LNCAP (cell line): ENCODE results near the gene CREB5.

Experiments used
- TF ChIP-seq, protein P1 (sequence below): fragments of 450-650 bp; IDR thresholded peaks from 2 replicates; pipeline ENCODE4 v1.5.1; 2017; ENCODE audit warnings: mild to moderate bottlenecking

CREB5 gene

DNA sequence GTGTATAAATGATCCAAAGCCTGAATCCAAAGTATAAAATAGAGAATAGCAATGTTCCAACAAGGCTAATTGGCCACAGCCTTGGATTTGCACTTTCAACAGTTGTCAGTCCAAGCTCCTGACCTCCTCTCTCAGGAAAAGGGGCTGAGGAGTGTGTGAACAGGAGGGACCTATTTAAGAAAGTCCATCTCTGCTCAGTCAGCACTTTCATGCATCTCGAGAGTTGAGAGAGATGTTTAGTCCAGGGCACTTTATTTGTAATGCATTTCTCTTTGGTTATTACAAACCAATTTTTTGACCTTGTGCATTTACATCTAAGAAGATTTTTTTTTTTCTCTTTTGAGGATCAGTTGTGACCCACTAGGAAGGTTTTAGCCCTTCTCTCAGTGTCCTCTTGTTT lies 244.2 kb downstream of the CREB5 start:
- TF ChIP-seq, protein P1, sequence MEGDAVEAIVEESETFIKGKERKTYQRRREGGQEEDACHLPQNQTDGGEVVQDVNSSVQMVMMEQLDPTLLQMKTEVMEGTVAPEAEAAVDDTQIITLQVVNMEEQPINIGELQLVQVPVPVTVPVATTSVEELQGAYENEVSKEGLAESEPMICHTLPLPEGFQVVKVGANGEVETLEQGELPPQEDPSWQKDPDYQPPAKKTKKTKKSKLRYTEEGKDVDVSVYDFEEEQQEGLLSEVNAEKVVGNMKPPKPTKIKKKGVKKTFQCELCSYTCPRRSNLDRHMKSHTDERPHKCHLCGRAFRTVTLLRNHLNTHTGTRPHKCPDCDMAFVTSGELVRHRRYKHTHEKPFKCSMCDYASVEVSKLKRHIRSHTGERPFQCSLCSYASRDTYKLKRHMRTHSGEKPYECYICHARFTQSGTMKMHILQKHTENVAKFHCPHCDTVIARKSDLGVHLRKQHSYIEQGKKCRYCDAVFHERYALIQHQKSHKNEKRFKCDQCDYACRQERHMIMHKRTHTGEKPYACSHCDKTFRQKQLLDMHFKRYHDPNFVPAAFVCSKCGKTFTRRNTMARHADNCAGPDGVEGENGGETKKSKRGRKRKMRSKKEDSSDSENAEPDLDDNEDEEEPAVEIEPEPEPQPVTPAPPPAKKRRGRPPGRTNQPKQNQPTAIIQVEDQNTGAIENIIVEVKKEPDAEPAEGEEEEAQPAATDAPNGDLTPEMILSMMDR, result no peak

GRCh38 chr7:28658381-28658780 lies 246.1 kb downstream of the CREB5 start:
- TF ChIP-seq, protein P1, result no peak

GRCh38 chr7:28660132-28660531 lies 247.8 kb downstream of the CREB5 start:
- TF ChIP-seq, protein P1, result no peak

- TF ChIP-seq, protein P1, result no peak
These were observed 249.7 kb downstream of the CREB5 start for GRCh38 chr7:28661826-28662595.

DNA sequence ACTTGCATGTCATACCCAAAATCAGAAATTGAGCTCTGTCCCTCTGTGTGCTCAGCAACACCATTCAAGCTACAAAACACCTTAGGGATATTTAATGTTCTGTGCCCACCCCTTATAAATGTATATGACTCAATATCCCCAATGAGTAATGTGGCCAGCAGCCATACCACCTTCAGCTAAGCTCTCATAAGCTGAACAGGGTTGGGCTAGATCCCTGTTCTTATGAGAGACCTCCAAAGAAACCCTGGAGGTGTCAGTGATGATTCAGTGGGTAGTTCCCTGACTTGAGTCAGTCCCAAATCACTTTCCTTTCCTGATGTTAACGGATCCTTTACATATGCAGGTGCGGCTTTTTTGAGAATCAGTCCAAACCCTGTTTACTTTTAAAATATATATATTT lies 253.8 kb downstream of the CREB5 start:
- TF ChIP-seq, protein P1, result no peak

DNA sequence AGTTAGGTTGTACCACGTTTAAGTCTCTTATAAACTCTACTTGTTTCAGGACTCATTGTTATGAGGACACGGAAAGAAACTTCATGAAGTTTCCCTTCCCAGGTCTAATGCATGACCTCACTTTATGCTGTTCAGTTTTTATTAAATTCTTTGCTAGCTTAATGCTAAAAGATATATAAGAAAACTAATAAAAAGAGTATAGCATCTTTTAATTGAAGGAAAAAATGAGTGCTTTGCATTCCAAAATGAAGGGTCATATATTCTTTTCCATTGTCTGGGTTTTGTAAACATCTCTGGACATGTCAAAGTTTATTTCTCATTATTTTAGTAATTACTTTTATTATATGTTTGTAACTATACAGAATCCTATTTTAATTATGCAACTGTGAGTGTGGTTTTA lies 255.8 kb downstream of the CREB5 start:
- TF ChIP-seq, protein P1, result no peak

DNA sequence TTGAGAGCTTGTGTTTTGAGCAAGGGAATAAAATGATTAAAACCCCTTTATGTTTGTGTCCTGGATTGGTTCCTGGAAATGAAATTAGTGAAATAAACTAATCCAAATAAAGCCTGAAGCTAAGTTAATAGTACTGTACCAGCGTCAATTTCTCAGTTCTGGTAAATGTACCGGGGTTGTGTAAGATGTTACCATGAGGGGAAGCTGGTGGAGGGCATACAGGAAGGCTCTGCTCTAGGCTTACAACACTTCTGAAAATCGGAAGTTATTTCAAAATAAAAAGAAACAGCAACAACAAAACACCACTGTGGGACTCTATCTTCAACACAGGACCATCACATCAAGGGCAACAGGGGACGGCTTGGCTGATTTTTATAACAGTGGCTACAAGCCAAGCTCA lies 257.0 kb downstream of the CREB5 start:
- TF ChIP-seq, protein P1, result no peak

DNA sequence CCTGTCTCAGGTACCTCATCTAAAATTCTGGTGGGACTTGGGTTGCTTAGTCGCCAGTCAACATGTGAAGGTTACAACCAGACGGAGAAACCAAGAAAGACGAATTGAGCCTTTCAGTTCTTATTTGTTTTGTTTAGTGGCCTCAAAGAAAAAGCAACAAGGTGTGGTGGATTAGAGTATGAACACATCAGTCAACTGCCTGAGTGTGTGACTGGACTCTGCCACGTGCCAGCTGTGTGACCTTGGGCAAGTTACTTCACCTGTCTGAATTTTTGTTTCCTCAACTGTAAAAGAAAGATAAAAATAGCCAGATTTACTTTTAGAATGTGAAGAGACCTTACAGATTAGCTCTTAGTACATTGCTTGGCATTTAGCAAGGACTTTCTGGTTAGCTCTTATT lies 259.2 kb downstream of the CREB5 start:
- TF ChIP-seq, protein P1, result no peak
